NCI-H1105 (cell line): ENCODE measurements around the gene XK.
"Not testable (repeated sequence)": the region's sequence is repeated elsewhere in the genome, so short reads cannot be mapped to it uniquely, and the experiment has no call there.

Experiments used
- DNase-seq: peaks from one replicate; lab custom pipeline; 2025; lab: John Stamatoyannopoulos, UW

XK gene

GRCh38 chrX:37685381-37686359 is at the start of gene XK:
Gene XK, plus strand, starts transcription at chrX:37685791. Its CDS starts 171 bp downstream, at chrX:37685962.
- DNase-seq = peak; percentile 20

GRCh38 chrX:37638047-37638446 is 47.5 kb upstream of the XK start:
- DNase-seq = no peak

GRCh38 chrX:37640142-37640541 is 45.4 kb upstream of the XK start:
- no peak for DNase-seq

- no peak for DNase-seq
These were observed 43.7 kb upstream of the XK start for GRCh38 chrX:37641859-37642258.

GRCh38 chrX:37644381-37645305 is 40.9 kb upstream of the XK start:
- no peak for DNase-seq

GRCh38 chrX:37646254-37646653 is 39.3 kb upstream of the XK start:
- no peak for DNase-seq

GRCh38 chrX:37650879-37651278 is 34.7 kb upstream of the XK start:
- DNase-seq = not testable (repeated sequence)

GRCh38 chrX:37651921-37652452 is 33.6 kb upstream of the XK start:
- DNase-seq = no peak

GRCh38 chrX:37652589-37653231 is 32.9 kb upstream of the XK start:
- no peak for DNase-seq

- DNase-seq = no peak
These were observed 32.0 kb upstream of the XK start for GRCh38 chrX:37653397-37654085.

- no peak for DNase-seq
These were observed 27.1 kb upstream of the XK start for GRCh38 chrX:37658343-37659030.

- no peak for DNase-seq
These were observed 26.5 kb upstream of the XK start for GRCh38 chrX:37659047-37659446.

GRCh38 chrX:37662181-37662580 is 23.4 kb upstream of the XK start:
- no peak for DNase-seq

- no peak for DNase-seq
These were observed 19.1 kb upstream of the XK start for GRCh38 chrX:37666516-37666915.

- DNase-seq = no peak
These were observed 18.4 kb upstream of the XK start for GRCh38 chrX:37667141-37667540.

- no peak for DNase-seq
These were observed 13.0 kb upstream of the XK start for GRCh38 chrX:37672563-37672962.

GRCh38 chrX:37676811-37677210 is 8.8 kb upstream of the XK start:
- DNase-seq = no peak

- DNase-seq = no peak
These were observed 8.3 kb upstream of the XK start for GRCh38 chrX:37677243-37677642.

- DNase-seq = no peak
These were observed 7.8 kb upstream of the XK start for GRCh38 chrX:37677765-37678164.

GRCh38 chrX:37678574-37678973 is 7.0 kb upstream of the XK start:
- no peak for DNase-seq

GRCh38 chrX:37679230-37679629 is 6.4 kb upstream of the XK start:
- DNase-seq = no peak
